ENCODE results near the gene ABHD15. TPM values are rescaled to one million over a fixed set of nuclear protein-coding genes. Genes with fewer than 3 reads are reported as not detected.

ABHD15 gene
- polyA plus RNA-seq, 2 of the 4 experiments (the other 2 are of a cell fraction) = 13.5 to 15.8 TPM

DNA sequence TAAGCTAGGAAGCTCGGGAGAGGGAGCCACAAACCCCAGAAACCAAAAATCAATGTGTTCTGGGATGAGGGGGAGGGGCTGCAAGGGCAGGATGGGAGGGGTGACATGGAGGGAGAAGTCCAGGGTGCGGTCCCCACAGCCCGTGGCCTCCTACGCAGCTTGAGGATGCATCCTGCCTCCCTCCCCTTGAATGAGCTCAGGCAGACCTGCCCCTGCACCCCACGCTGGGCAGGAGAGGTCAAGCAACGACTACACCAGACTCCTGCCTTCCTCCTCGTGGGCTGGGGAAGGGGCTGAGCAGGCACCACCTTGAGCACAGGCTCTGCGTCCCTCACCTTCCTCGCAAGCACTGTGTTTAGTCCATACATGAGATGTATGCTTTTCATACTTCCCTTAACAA is 30.0 kb upstream of the ABHD15 start:
- Histone ChIP-seq H3K27ac (no peak overlapping the region), H3K4me2 (no peak overlapping the region), H3K9me3 (no peaks in the 10 kb centered on the region), H3K4me1 (peaks cover 26% of the 10 kb centered on the region), H3K4me3 (no peak overlapping the region)
- DNase-seq (ENCODE audit: low read depth in 1 of 2, low spot score in 1 of 2) (no peak), ATAC-seq (no peak), FAIRE-seq (no peak)
- 84% methylated on average over 8 of the region's 9 CpGs for WGBS (ENCODE audit: missing lambda C conversion rate)
- POLR2A ChIA-PET = no interaction called here
- TF ChIP-seq EP300 (IDR thresholded peaks at IDR 0.05) (no peak), MYC (IDR thresholded peaks at IDR 0.05; ENCODE audit: borderline replicate concordance, low read length) (no peak)
- CTCF ChIA-PET = interaction anchor here (0.7 to 11.5 kb wide), 8 partner anchors 9 to 496 kb away, joined by 3 to 325 read pairs (median 6); no protein-coding TSS in a partner anchor

DNA sequence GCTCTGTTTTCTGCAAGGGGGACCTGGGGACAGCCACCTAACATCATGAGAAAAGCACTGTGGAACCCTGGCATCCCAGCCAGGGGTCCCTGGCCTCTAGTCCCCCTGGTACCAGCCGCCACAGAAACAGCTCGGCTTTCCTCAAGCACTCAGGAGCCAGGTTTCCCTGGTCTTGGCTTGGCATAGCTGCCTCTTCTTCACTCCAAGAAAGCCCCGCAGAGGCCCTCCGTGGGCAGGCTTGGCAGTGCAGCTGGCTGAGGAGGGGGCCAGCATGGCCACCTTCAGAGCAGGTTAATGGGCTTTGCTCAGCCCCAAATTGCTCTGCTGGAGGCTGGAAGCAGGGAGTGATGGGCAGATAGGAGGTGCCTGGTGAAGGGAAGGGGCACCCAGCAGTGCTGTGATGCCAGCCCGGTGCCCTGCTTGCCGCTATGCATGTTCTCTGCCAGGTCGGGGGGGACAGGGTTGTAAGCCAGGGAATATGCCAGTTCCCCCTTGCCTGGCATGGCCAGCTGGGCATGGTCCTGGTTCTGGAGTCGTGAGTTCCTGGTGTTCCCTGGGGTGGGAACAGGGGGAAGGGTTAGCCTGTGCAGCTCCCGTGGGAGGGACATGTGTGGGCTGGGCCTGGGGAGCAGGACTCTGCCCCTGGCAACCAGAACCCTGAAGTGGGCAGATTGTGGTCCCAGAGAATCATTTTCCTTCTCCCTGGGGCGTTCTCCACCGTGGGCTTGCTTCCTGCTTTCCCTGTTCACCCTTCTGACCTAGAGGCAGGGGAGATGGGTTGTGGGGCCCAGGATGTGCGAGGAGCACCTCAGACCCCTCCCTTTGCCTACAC is 29.3 kb upstream of the ABHD15 start:
- no peak overlapping the region for H3K4me2 ChIP-seq
- no peak overlapping the region for H3K4me3 ChIP-seq
- no peak overlapping the region for H3K27ac ChIP-seq
- H3K4me1 ChIP-seq = peaks cover 27% of the 10 kb centered on the region
- ATAC-seq (no peak), DNase-seq (ENCODE audit: low read depth in 1 of 2, low spot score in 1 of 2) (no peak), FAIRE-seq (no peak)
- TF ChIP-seq, protein P1, sequence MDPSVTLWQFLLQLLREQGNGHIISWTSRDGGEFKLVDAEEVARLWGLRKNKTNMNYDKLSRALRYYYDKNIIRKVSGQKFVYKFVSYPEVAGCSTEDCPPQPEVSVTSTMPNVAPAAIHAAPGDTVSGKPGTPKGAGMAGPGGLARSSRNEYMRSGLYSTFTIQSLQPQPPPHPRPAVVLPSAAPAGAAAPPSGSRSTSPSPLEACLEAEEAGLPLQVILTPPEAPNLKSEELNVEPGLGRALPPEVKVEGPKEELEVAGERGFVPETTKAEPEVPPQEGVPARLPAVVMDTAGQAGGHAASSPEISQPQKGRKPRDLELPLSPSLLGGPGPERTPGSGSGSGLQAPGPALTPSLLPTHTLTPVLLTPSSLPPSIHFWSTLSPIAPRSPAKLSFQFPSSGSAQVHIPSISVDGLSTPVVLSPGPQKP (IDR thresholded peaks at IDR 0.05; ENCODE audit: low read depth, low read length) = no peak
- TF ChIP-seq ZSCAN20 (CRISPR knock-in tag; IDR thresholded peaks at IDR 0.05) = no peak
- TF ChIP-seq, protein P2, sequence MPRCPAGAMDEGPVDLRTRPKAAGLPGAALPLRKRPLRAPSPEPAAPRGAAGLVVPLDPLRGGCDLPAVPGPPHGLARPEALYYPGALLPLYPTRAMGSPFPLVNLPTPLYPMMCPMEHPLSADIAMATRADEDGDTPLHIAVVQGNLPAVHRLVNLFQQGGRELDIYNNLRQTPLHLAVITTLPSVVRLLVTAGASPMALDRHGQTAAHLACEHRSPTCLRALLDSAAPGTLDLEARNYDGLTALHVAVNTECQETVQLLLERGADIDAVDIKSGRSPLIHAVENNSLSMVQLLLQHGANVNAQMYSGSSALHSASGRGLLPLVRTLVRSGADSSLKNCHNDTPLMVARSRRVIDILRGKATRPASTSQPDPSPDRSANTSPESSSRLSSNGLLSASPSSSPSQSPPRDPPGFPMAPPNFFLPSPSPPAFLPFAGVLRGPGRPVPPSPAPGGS (IDR thresholded peaks at IDR 0.05) = no peak
- TF ChIP-seq FOXS1 (CRISPR knock-in tag; IDR thresholded peaks at IDR 0.05) = no peak
- TF ChIP-seq ZFP36 (IDR thresholded peaks at IDR 0.05; ENCODE audit: borderline replicate concordance, partially characterized antibody) = no peak
- TF ChIP-seq KDM1A (IDR thresholded peaks at IDR 0.05; ENCODE audit: low read depth) = no peak
- no peak for TF ChIP-seq HOXB5 (CRISPR knock-in tag; IDR thresholded peaks at IDR 0.05)
- no peak for TF ChIP-seq SMC3 (IDR thresholded peaks at IDR 0.05)
- TF ChIP-seq MAFK (IDR thresholded peaks at IDR 0.05; ENCODE audit: partially characterized antibody) = no peak
- no peak for TF ChIP-seq FOSB (CRISPR knock-in tag; IDR thresholded peaks at IDR 0.05)
- TF ChIP-seq ESRRA (IDR thresholded peaks at IDR 0.05; ENCODE audit: borderline replicate concordance, low read length) = no peak
- TF ChIP-seq RFX5 (IDR thresholded peaks at IDR 0.05) = no peak
- TF ChIP-seq GATA3 (IDR thresholded peaks at IDR 0.05; ENCODE audit: borderline replicate concordance) = no peak
- no peak for TF ChIP-seq CBX2 (IDR thresholded peaks at IDR 0.05; ENCODE audit: borderline replicate concordance, low read depth)
- no peak for TF ChIP-seq RARB (CRISPR knock-in tag; IDR thresholded peaks at IDR 0.05)
- 84% methylated on average over 12 of the region's 12 CpGs for WGBS (ENCODE audit: missing lambda C conversion rate)
- ChIA-PET POLR2A (no interaction called here), CTCF (interaction anchor here (0.5 to 11.5 kb wide), 7 partner anchors 8 to 406 kb away, joined by 3 to 325 read pairs (median 6); no protein-coding TSS in a partner anchor)
- no peaks in the 10 kb centered on the region for H3K9me3 ChIP-seq

DNA sequence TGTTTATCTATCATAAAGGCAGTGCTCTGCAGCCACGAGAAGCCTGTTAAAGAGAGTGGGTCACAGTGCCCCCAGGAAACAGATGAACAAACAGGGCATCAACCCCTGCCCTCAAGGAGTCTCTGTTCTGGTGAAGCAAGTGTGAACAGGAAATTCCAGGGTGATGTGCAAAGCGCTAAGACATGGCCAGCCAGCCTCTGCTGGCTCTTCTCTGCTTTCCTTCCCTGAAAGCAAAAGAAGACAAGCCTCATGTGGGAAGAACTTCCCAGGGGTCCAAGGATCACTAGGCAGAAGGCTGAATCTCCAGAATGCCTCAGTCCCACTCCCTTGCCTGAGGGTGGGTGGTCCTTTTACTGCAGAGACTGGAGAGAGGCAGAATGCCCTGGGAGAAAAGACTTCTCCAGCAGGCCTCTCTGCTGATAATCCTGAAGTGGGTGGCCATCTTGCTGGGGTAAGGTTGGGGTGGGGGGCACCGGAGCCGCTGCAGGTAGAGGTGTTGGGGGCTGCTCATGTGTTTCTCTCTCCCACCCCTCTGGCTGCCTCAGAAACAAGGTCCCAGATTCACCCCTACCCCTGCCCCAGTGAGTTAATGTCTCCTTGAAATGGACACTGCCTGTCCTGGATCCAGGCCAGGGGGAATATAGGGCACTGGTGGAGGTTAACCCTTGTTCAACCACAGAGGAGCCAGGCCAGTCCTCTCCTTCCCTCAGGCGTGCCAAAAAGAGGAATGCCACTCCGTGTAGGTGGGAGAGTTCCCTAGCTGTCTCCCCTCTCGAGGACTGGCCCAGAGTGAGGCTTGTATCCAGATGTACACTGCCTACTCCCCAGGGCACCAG is 28.5 kb upstream of the ABHD15 start:
- H3K4me1 ChIP-seq = peaks cover 32% of the 10 kb centered on the region
- WGBS (ENCODE audit: missing lambda C conversion rate) = 80% methylated on average over 7 of the region's 7 CpGs
- no peak for FAIRE-seq
- H3K9me3 ChIP-seq = no peaks in the 10 kb centered on the region
- H3K27ac ChIP-seq = no peak overlapping the region
- H3K4me3 ChIP-seq = no peak overlapping the region
- ATAC-seq = no peak
- ChIA-PET CTCF (interaction anchor here (1.2 to 11.5 kb wide), 8 partner anchors 10 to 223 kb away, joined by 4 to 474 read pairs (median 19); partner anchors contain the start of genes ABHD15 and TP53I13), POLR2A (no interaction called here)
- DNase-seq (ENCODE audit: low read depth in 1 of 2, low spot score in 1 of 2) = no peak
- H3K4me2 ChIP-seq = peak overlapping the region; percentile 95
- TF ChIP-seq, protein P3, sequence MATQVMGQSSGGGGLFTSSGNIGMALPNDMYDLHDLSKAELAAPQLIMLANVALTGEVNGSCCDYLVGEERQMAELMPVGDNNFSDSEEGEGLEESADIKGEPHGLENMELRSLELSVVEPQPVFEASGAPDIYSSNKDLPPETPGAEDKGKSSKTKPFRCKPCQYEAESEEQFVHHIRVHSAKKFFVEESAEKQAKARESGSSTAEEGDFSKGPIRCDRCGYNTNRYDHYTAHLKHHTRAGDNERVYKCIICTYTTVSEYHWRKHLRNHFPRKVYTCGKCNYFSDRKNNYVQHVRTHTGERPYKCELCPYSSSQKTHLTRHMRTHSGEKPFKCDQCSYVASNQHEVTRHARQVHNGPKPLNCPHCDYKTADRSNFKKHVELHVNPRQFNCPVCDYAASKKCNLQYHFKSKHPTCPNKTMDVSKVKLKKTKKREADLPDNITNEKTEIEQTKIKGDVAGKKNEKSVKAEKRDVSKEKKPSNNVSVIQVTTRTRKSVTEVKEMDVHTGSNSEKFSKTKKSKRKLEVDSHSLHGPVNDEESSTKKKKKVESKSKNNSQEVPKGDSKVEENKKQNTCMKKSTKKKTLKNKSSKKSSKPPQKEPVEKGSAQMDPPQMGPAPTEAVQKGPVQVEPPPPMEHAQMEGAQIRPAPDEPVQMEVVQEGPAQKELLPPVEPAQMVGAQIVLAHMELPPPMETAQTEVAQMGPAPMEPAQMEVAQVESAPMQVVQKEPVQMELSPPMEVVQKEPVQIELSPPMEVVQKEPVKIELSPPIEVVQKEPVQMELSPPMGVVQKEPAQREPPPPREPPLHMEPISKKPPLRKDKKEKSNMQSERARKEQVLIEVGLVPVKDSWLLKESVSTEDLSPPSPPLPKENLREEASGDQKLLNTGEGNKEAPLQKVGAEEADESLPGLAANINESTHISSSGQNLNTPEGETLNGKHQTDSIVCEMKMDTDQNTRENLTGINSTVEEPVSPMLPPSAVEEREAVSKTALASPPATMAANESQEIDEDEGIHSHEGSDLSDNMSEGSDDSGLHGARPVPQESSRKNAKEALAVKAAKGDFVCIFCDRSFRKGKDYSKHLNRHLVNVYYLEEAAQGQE (IDR thresholded peaks at IDR 0.05) = no peak
- TF ChIP-seq, protein P4, sequence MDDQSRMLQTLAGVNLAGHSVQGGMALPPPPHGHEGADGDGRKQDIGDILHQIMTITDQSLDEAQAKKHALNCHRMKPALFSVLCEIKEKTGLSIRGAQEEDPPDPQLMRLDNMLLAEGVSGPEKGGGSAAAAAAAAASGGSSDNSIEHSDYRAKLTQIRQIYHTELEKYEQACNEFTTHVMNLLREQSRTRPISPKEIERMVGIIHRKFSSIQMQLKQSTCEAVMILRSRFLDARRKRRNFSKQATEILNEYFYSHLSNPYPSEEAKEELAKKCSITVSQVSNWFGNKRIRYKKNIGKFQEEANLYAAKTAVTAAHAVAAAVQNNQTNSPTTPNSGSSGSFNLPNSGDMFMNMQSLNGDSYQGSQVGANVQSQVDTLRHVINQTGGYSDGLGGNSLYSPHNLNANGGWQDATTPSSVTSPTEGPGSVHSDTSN (IDR thresholded peaks at IDR 0.05) = no peak
- TF ChIP-seq NR3C1 (IDR thresholded peaks at IDR 0.05) (no peak), HOXB13 (CRISPR knock-in tag; IDR thresholded peaks at IDR 0.05; ENCODE audit: low read depth) (no peak), SREBF2 (IDR thresholded peaks at IDR 0.05) (no peak), TP53 (CRISPR knock-in tag; IDR thresholded peaks at IDR 0.05) (no peak), GATA3 (IDR thresholded peaks at IDR 0.05; ENCODE audit: borderline replicate concordance) (no peak), CEBPB (IDR thresholded peaks at IDR 0.05) (no peak), BHLHE40 (IDR thresholded peaks at IDR 0.05; ENCODE audit: low read depth, low read length) (no peak), ZC3H11A (IDR thresholded peaks at IDR 0.05) (no peak)

Data from A549 (cell line).